Measurements from ENCODE around the gene CFAP97.
"Not testable (repeated sequence)": the region's sequence is repeated elsewhere in the genome, so short reads cannot be mapped to it uniquely, and the experiment has no call there.

The CFAP97 gene

GRCh38 chr4:185213877-185214276, 10.1 kb upstream of the CFAP97 start:
- H3K4me3 ChIP-seq (ENCODE audit: low read length) = peak overlapping the region; percentile 94
- no peak for TF ChIP-seq ZNF274 (IDR thresholded peaks at IDR 0.05; ENCODE audit: low read depth, low read length)

GRCh38 chr4:185212581-185212980, 8.8 kb upstream of the CFAP97 start:
- TF ChIP-seq ZNF274 (IDR thresholded peaks at IDR 0.05; ENCODE audit: low read depth, low read length) = no peak
- H3K4me3 ChIP-seq (ENCODE audit: low read length) = peak overlapping the region; percentile 99

GRCh38 chr4:185211641-185212040, 7.8 kb upstream of the CFAP97 start:
- peak overlapping the region; percentile 99 for H3K4me3 ChIP-seq (ENCODE audit: low read length)
- TF ChIP-seq ZNF274 (IDR thresholded peaks at IDR 0.05; ENCODE audit: low read depth, low read length) = no peak

GRCh38 chr4:185211035-185211434, 7.2 kb upstream of the CFAP97 start:
- peak overlapping the region; percentile 99 for H3K4me3 ChIP-seq (ENCODE audit: low read length)
- TF ChIP-seq ZNF274 (IDR thresholded peaks at IDR 0.05; ENCODE audit: low read depth, low read length) = no peak

GRCh38 chr4:185210102-185210981, 6.5 kb upstream of the CFAP97 start:
- TF ChIP-seq ZNF274 (IDR thresholded peaks at IDR 0.05; ENCODE audit: low read depth, low read length) = no peak
- H3K4me3 ChIP-seq (ENCODE audit: low read length) = peak overlapping the region; percentile 99

GRCh38 chr4:185209852-185210101, 6.0 kb upstream of the CFAP97 start:
- peak overlapping the region; percentile 99 for H3K4me3 ChIP-seq (ENCODE audit: low read length)

GRCh38 chr4:185209031-185209851, 5.4 kb upstream of the CFAP97 start, which contains the start of gene SNX25:
Gene SNX25 (plus strand): TSS chr4:185209598. CDS start chr4:185209827, 229 bp downstream.
- H3K4me3 ChIP-seq (ENCODE audit: low read length) = peak within 1 kb of the TSS; percentile 99
- TF ChIP-seq ZNF274 (IDR thresholded peaks at IDR 0.05; ENCODE audit: low read depth, low read length) = no peak

- TF ChIP-seq ZNF274 (IDR thresholded peaks at IDR 0.05; ENCODE audit: low read depth, low read length) = no peak
Observed at GRCh38 chr4:185207466-185207865, 3.7 kb upstream of the CFAP97 start.

GRCh38 chr4:185205697-185206342, 2.0 kb upstream of the CFAP97 start:
- H3K4me3 ChIP-seq (ENCODE audit: low read length) = no peak overlapping the region
- TF ChIP-seq ZNF274 (IDR thresholded peaks at IDR 0.05; ENCODE audit: low read depth, low read length) = no peak

More at GRCh38 chr4:185207466-185207865, 3.7 kb upstream of the CFAP97 start:
- no peak overlapping the region for H3K4me3 ChIP-seq (ENCODE audit: low read length)

- H3K4me3 ChIP-seq (ENCODE audit: low read length) = peak overlapping the region; percentile 15; the same call in 1 of the 2 replicates
Observed at GRCh38 chr4:185205073-185205472, 1.3 kb upstream of the CFAP97 start.

- no peak for TF ChIP-seq ZNF274 (IDR thresholded peaks at IDR 0.05; ENCODE audit: low read depth, low read length)
- peak overlapping the region; percentile 72 for H3K4me3 ChIP-seq (ENCODE audit: low read length)
Observed at GRCh38 chr4:185204238-185204910, 574 bp upstream of the CFAP97 start.

- TF ChIP-seq ZNF274 (IDR thresholded peaks at IDR 0.05; ENCODE audit: low read depth, low read length) = no peak
- peak overlapping the region; percentile 72 for H3K4me3 ChIP-seq (ENCODE audit: low read length)
Observed at GRCh38 chr4:185202984-185203485, 765 bp downstream of the CFAP97 start.

- peak overlapping the region; percentile 72 for H3K4me3 ChIP-seq (ENCODE audit: low read length)
- no peak for TF ChIP-seq ZNF274 (IDR thresholded peaks at IDR 0.05; ENCODE audit: low read depth, low read length)
Observed at GRCh38 chr4:185201977-185202962, 1.5 kb downstream of the CFAP97 start.

- not testable (repeated sequence) for H3K4me3 ChIP-seq (ENCODE audit: low read length)
Observed at GRCh38 chr4:185198189-185198588, 5.6 kb downstream of the CFAP97 start.

Measured in GM08714 (cell line).